ENCODE data around the gene RFX4.

DNA sequence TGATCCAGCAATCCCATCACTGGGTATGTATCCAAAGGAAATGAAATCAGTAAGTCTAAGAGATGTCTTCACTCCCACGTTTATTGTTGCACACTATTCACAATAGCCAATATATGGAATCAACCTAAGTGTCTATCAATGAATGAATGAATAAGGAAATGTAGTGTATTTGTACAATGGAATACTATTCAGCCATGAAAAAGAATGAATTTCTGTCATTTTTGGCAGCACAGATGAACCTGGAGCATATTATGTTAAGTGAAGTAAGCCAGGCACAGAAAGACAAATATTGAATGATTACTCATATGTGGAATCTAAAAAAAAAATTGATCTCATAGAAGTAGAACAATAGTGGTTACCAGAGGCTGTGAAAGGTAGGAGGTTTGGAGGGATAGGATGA lies 30.6 kb upstream of the RFX4 start:
- TF ChIP-seq ESRRB (CRISPR knock-in tag; IDR thresholded peaks at IDR 0.05; ENCODE audit: borderline replicate concordance) = no peak
- no peak for TF ChIP-seq BRCA1 (IDR thresholded peaks at IDR 0.05)
- no peak for TF ChIP-seq BRCA1 (CRISPR knock-in tag; IDR thresholded peaks at IDR 0.05)
